Hematopoietic multipotent progenitor cell (in vitro differentiated cells): ENCODE data around the gene ODF2. TPM values are rescaled to one million over a fixed set of nuclear protein-coding genes. Genes with fewer than 3 reads are reported as not detected.

Experiments
- DNase-seq, 3 donors: peaks; one replicate each; pipeline ENCODE4 v3.0.0-alpha.2; 2011 to 2015; ENCODE audit warnings: low read depth in 2 of 3, low spot score in 2 of 3
- small RNA-seq: library from RNA; depleted of rRNA; stranded (forward); fragments of <200 nt; gene quantifications from one replicate; pipeline ENCODE3, GENCODE V24; 2012
- total RNA-seq: library from RNA; depleted of rRNA; stranded (reverse); fragments of >200 nt; gene quantifications from one replicate; pipeline ENCODE4 v1.2.3, GENCODE V29; 2012

The ODF2 gene
- total RNA-seq, 1 donor = 29.4 TPM

DNA sequence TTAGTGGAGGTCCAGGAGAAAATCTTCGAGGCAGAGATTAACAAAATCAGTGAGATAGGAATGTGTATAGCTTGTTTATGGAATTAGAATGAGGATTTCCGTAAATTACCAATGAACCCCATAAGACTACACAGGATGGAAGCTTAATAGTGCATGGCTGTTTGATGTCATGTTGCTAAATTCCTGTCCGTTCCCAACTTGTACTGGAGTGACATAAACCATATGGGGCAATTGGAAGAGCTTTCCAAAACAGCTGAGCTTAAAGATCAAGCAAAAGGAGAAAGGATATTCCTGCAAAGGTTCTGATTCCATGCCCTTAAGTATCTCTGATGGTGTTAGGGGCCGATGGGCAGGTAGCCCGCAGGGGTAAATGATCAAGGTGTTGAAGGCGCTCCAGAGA, 66.2 kb downstream of the ODF2 start:
- DNase-seq = no peak

DNA sequence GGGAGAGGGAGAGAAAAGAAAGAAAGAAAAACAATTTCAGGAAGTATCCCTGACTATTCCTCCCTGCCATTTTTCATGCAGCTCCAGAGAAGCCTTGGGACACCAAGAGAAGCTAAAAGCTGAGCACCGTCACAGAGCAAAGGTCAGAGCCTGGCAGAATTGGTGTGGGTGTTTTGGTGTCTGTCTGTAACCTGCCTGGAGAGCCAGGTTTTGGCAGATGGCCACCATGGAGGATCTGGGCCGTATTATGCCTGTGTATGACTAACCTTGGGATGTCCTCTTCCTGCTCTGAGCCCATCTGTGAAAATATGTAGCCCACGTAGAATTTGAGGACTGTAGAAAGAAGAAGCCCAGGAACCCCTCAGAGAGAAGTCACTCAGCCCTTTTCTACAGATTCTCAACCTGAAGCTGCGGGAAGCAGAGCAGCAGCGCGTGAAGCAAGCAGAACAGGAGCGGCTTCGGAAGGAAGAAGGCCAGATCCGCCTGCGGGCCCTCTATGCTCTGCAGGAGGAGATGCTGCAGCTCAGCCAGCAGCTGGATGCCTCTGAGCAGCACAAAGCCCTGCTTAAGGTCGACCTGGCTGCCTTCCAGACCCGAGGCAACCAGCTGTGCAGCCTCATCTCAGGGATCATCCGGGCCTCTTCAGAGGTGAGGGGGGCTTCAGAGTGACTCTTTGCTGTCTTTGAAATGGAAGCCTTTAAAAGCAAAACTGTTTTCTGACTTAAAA, 67.6 kb downstream of the ODF2 start:
- no peak for DNase-seq

DNA sequence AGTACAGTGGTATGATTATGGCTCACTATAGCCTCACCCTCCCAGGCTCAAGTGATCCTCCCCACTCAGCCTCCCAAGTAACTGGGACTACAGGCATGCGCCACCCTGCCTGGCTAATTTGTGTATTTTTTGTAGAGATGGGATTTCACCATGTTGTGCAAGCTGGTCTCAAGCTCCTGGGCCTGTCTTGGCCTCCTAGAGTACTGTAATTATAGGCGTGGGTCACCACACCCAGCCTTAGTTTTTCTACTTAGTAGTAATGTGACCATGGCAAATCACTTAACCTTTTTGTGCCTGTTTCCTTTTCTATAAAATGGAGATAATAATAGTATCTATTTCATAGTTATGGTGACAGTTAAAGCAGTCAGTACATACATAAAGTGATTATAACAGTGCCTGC, 70.9 kb downstream of the ODF2 start:
- no peak for DNase-seq

DNA sequence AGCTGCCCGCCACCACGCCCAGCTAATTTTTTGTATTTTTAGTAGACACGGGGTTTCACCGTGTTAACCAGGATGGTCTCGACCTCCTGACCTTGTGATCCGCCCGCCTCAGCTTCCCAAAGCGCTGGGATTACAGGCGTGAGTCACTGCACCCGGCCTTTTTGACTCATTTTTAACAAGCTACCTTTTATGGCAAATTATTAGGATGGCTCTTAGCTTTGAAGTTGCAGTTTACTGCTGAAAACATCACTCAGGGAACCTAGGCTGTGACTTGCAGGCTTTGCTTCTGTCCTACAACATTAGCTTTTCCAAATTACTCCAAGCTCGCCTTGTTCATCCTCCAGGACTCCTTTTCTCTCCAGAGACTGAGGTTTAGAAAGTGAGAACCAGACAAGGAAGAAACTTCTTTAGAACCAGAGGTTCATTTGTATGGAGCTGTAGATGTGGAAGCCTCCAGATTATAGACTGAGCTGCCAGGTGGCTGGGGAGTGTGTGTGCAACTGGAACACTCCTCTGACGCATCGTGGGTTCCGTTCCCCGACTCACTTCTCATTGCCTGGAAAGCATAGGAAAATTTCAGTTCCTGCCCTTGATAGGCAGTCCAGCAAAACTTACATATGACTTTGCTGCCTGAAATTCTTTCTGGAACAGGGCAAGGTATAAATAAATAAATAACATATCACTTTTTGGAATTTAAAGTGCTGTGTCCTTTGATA, 72.8 kb downstream of the ODF2 start:
- no peak for DNase-seq

DNA sequence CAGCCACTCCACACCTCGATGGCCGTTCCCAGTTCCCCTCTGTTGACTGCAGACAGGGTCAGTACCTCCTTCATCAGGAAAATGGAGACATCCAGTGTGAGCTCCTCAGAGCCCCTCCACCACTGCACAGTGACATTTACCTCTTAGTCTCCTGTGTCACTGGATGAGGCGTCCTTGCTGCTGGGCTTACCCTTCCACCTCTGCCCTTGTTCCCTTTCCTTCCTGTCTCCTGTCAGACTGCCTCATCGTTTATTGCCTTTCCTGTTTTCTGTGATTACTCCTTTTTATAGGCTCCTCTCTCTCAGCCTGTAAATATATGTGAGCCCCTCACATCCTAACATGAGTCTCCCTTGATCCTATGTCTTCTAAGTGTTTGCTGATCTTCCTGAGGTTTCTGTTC, 73.4 kb downstream of the ODF2 start:
- DNase-seq = no peak

DNA sequence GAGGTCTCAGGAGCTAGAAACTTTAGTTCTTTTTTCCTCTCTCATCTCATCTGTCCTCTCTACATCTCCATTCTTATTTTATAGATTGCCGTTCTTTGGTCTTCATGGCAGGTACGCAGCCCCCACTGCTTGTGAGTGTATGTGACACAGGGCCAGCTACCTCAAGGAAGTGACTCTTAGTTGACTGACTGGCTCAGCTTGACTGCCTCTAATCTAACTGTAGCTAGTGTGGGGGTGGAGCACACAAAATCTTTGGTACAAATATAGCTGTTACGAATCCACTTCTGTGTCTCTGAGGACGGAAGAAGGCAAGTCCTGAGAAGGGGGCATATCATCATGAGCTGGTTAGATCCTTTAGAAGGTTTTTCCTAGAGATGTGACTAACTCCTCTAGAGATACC, 76.8 kb downstream of the ODF2 start:
- DNase-seq = no peak

DNA sequence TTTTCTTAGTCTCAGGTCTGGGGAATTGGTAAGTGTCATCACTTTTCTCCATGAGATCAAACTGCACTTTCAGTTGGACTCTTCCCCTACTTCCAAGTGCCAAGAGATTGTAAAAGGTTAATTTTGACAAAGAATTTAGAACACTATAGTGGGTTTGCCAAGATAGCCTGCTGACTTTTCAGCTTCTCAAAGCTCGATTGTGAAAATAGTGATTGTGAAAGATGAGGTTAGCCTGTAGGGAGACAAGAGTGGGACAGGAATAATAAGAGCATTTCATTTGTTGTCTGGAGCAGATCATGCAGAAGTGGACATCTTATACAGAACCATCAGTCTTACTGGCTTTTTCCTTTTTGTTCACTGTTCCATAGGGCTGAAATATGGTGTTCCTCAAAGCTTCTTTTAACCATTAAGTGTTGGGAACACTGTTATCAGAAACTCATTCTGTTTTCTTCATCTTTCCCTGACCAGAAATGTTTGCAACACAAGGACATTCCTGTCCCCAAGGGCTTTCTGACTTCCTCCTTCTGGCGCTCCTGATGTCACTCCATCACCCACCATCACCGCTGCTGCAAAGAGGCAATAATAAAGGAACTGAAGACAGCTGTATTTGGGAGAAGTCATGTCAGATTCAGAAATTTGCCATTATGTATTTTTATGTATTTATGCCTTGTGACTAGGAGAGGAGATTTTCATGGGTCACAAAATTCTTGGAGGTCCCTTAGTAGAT, 85.0 kb downstream of the ODF2 start:
- DNase-seq = no peak

DNA sequence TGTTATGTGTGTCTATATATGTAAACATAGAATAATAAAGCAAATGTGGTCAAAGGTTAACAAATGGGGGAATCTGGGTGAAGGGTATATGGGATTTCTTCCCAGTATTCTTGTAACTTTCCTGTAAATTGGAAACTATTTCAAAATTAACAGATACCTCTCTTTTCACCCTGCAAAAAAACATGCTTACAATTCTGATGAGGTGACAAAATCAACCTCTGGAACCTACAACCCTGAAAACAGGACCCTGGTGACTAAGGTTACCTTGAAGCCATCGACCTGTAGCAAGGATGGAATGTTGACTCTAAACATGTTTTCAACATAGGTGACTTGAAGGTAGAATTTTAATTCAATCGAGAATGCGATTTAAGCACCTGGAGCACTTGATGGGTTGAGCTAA, 90.7 kb downstream of the ODF2 start:
- DNase-seq = no peak

DNA sequence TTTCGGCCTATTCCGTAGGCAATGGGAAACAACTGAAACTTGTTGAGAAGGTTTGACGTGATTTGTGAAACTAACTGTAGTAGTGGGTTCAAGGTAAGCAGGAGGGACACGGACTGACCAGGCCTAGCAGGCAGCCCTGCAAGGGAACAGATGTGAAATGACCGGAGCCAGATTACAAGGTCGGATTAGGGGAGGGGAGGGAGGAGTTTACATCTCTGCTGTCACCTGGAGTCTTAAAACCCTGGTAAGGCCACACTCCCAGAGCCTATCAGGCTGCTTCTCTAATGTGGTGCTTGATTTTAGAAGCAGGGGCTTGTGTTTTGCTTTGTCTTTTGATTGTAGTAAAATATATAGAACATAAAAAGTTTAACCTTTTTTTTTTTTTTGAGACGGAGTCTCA, 93.1 kb downstream of the ODF2 start:
- no peak for DNase-seq

DNA sequence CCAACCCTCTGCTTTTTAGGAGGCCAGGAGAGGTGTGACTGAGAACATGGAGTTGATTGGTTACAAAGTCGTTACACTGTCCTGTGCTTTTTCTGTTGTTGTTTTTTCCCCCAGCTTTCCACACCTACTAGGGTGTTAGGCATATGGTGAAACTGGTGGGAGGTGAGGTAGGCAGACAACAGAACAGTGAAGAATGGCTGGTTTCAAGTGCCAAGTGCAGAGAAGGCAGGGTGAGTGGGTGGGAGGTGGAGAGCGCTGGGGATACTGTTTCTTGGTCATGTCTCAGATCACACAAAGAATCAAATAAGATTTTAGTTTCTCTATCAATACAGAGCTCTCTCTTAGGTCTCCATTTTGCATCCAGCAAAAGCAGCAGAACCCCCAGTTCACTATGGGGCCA, 94.4 kb downstream of the ODF2 start:
- no peak for DNase-seq

Small RNA genes within 50 kb of the gene (small RNA-seq; reads per million reads assigned to genes)
- not detected for gene RNU7-171P

Other genes with a start within 250 kb of the ODF2 start
- gene GOLGA2, start 180.0 kb upstream of the ODF2 start, total RNA-seq = 29.4 TPM
- gene SWI5, start 179.7 kb upstream of the ODF2 start, total RNA-seq = 14.8 TPM
- 24.2 TPM for gene TRUB2, start 133.6 kb upstream of the ODF2 start, total RNA-seq
- gene COQ4, start 133.2 kb upstream of the ODF2 start, total RNA-seq = 61.9 TPM
- 23.2 TPM for gene SLC27A4, start 115.5 kb upstream of the ODF2 start, total RNA-seq
- 28.5 TPM for gene URM1, start 84.6 kb upstream of the ODF2 start, total RNA-seq
- gene CERCAM, start 35.1 kb upstream of the ODF2 start, total RNA-seq = 29.1 TPM
- 32.6 TPM for gene GLE1, start 48.7 kb downstream of the ODF2 start, total RNA-seq
- gene SPTAN1, start 96.6 kb downstream of the ODF2 start, total RNA-seq = 140 TPM
- 67.6 TPM for gene DYNC2I2, start 200.8 kb downstream of the ODF2 start, total RNA-seq
- 123 TPM for gene SET, start 233.2 kb downstream of the ODF2 start, total RNA-seq
- 22.4 TPM for gene PKN3, start 246.5 kb downstream of the ODF2 start, total RNA-seq